ENCODE data around the gene SLC35F4. TPM values are rescaled to one million over a fixed set of nuclear protein-coding genes. Genes with fewer than 3 reads are reported as not detected.

The SLC35F4 gene
- polyA plus RNA-seq, 1 donor (not counting 4 experiments of a cell fraction or from before 2014, with no cell fraction given) = not detected

GRCh38 chr14:57526942-57527341 is 338.9 kb downstream of the SLC35F4 start:
- Histone ChIP-seq H4K20me1 (ENCODE audit: control insufficient read depth, extremely low read depth, insufficient read depth, low read length) (no peaks in the 10 kb centered on the region), H3K27ac (ENCODE audit: control insufficient read depth, insufficient read depth, low read length) (no peak overlapping the region), H3K4me2 (ENCODE audit: control insufficient read depth, extremely low read depth, insufficient read depth, low read depth, low read length) (no peak overlapping the region), H3K27me3 (ENCODE audit: control insufficient read depth, extremely low read depth, insufficient read depth, low read length) (no peaks in the 10 kb centered on the region), H3K9me3 (ENCODE audit: control insufficient read depth, low read depth, low read length) (no peaks in the 10 kb centered on the region), H2AFZ (ENCODE audit: control insufficient read depth, low read length) (no peak overlapping the region), H3K9ac (ENCODE audit: control insufficient read depth, extremely low read depth, insufficient read depth, low read length) (no peak overlapping the region), H3K4me1 (ENCODE audit: control insufficient read depth, extremely low read depth, insufficient read depth, low read length) (no peaks in the 10 kb centered on the region), H3K9me1 (ENCODE audit: control insufficient read depth, extremely low read depth, insufficient read depth, low read length) (no peaks in the 10 kb centered on the region), H3K79me2 (ENCODE audit: control insufficient read depth, insufficient read depth, low read length) (no peaks in the 10 kb centered on the region), H3K4me3 (ENCODE audit: control insufficient read depth in 2 of 3, extremely low read depth in 1 of 3, insufficient read depth in 2 of 3, low read depth in 1 of 3, low read length in 3 of 3) (no peak overlapping the region), H3K36me3 (ENCODE audit: control insufficient read depth in 2 of 2, extremely low read depth in 1 of 2, insufficient read depth in 2 of 2, low read length in 2 of 2) (no peaks in the 10 kb centered on the region)
- TF ChIP-seq EZH2 (IDR thresholded peaks at IDR 0.05; ENCODE audit: low read length) (no peak), CTCF (optimal IDR thresholded peaks at IDR 0.05 in 1 of 3, IDR thresholded peaks at IDR 0.05 in 1 of 3, conservative IDR thresholded peaks at IDR 0.05 in 1 of 3; ENCODE audit: extremely low read depth in 1 of 3, insufficient read depth in 2 of 3, low read length in 3 of 3) (no peak)
- DNase-seq (ENCODE audit: low read depth, low spot score) (no peak), FAIRE-seq (no peak)
- dilution Hi-C loops (cut with MboI; ENCODE audit: extremely low pct_ligation_motif_present, low sequenced_read_pairs) = no loop called here

- no peak for FAIRE-seq
These were observed 346.8 kb downstream of the SLC35F4 start for GRCh38 chr14:57519043-57519442.

More at GRCh38 chr14:57519043-57519442, 346.8 kb downstream of the SLC35F4 start:
- Histone ChIP-seq H3K79me2 (ENCODE audit: control insufficient read depth, insufficient read depth, low read length) (no peaks in the 10 kb centered on the region), H3K9me3 (ENCODE audit: control insufficient read depth, low read depth, low read length) (no peaks in the 10 kb centered on the region), H4K20me1 (ENCODE audit: control insufficient read depth, extremely low read depth, insufficient read depth, low read length) (no peaks in the 10 kb centered on the region), H3K4me3 (ENCODE audit: control insufficient read depth in 2 of 3, extremely low read depth in 1 of 3, insufficient read depth in 2 of 3, low read depth in 1 of 3, low read length in 3 of 3) (no peak overlapping the region), H3K27ac (ENCODE audit: control insufficient read depth, insufficient read depth, low read length) (no peak overlapping the region), H3K4me1 (ENCODE audit: control insufficient read depth, extremely low read depth, insufficient read depth, low read length) (no peaks in the 10 kb centered on the region), H3K9ac (ENCODE audit: control insufficient read depth, extremely low read depth, insufficient read depth, low read length) (no peak overlapping the region), H3K27me3 (ENCODE audit: control insufficient read depth, extremely low read depth, insufficient read depth, low read length) (no peaks in the 10 kb centered on the region), H3K4me2 (ENCODE audit: control insufficient read depth, extremely low read depth, insufficient read depth, low read depth, low read length) (no peak overlapping the region), H3K9me1 (ENCODE audit: control insufficient read depth, extremely low read depth, insufficient read depth, low read length) (no peaks in the 10 kb centered on the region), H3K36me3 (ENCODE audit: control insufficient read depth in 2 of 2, extremely low read depth in 1 of 2, insufficient read depth in 2 of 2, low read length in 2 of 2) (no peaks in the 10 kb centered on the region), H2AFZ (ENCODE audit: control insufficient read depth, low read length) (no peak overlapping the region)
- dilution Hi-C loops (cut with MboI; ENCODE audit: extremely low pct_ligation_motif_present, low sequenced_read_pairs) = no loop called here
- DNase-seq (ENCODE audit: low read depth, low spot score) = no peak
- TF ChIP-seq EZH2 (IDR thresholded peaks at IDR 0.05; ENCODE audit: low read length) (no peak), CTCF (optimal IDR thresholded peaks at IDR 0.05 in 1 of 3, IDR thresholded peaks at IDR 0.05 in 1 of 3, conservative IDR thresholded peaks at IDR 0.05 in 1 of 3; ENCODE audit: extremely low read depth in 1 of 3, insufficient read depth in 2 of 3, low read length in 3 of 3) (no peak)
